Osteocyte (in vitro differentiated cells): ENCODE measurements around the gene CDH13. TPM values are rescaled to one million over a fixed set of nuclear protein-coding genes. Genes with fewer than 3 reads are reported as not detected.

Experiments used
- DNase-seq: peaks from one replicate; pipeline ENCODE4 v3.0.0; 2021; ENCODE audit warnings: mixed read lengths; ENCODE audit not compliant: unreplicated experiment; ENCODE audit errors: extremely low spot score
- H3K27ac Mint-ChIP-seq: one replicate; pipeline ENCODE4 v1.8.0; 2021; ENCODE audit warnings: mild to moderate bottlenecking, mixed read lengths; ENCODE audit not compliant: unreplicated experiment
- H3K27me3 Mint-ChIP-seq: one replicate; pipeline ENCODE4 v1.8.0; 2021; ENCODE audit warnings: mixed read lengths; ENCODE audit not compliant: unreplicated experiment
- H3K36me3 Mint-ChIP-seq: one replicate; pipeline ENCODE4 v1.8.0; 2021; ENCODE audit warnings: mixed read lengths; ENCODE audit not compliant: unreplicated experiment
- H3K4me1 Mint-ChIP-seq: one replicate; pipeline ENCODE4 v1.8.0; 2021; ENCODE audit warnings: mixed read lengths; ENCODE audit not compliant: unreplicated experiment
- H3K4me3 Mint-ChIP-seq: one replicate; pipeline ENCODE4 v1.8.0; 2021; ENCODE audit warnings: mild to moderate bottlenecking, moderate library complexity, mixed read lengths; ENCODE audit not compliant: unreplicated experiment
- H3K9me3 Mint-ChIP-seq: one replicate; pipeline ENCODE4 v1.8.0; 2021; ENCODE audit warnings: mixed read lengths; ENCODE audit not compliant: unreplicated experiment
- CTCF ChIP-seq: fragments of 200-600 bp; sonication (generic); IDR thresholded peaks from 2 replicates; pipeline ENCODE4 v1.5.0; 2021; ENCODE audit warnings: antibody characterized with exemption, mild to moderate bottlenecking, moderate library complexity
- total RNA-seq: library from RNA; stranded (reverse); gene quantifications from 2 replicates; pipeline ENCODE4 v1.2.1, GENCODE V29; 2021

CDH13 gene
- total RNA-seq, 1 donor from 2014 or later, result 27.0 TPM

- Mint-ChIP-seq H3K36me3 (peaks cover 6% of the 10 kb centered on the region), H3K4me1 (no peaks in the 10 kb centered on the region), H3K9me3 (peaks cover 7% of the 10 kb centered on the region), H3K27me3 (no peaks in the 10 kb centered on the region), H3K4me3 (no peak overlapping the region), H3K27ac (no peak overlapping the region)
- no peak for DNase-seq
- no peak for TF ChIP-seq CTCF
Observed at GRCh38 chr16:82732461-82732860, 105.7 kb downstream of the CDH13 start.

- Mint-ChIP-seq H3K9me3 (no peaks in the 10 kb centered on the region), H3K27me3 (no peaks in the 10 kb centered on the region), H3K4me3 (no peak overlapping the region), H3K36me3 (no peaks in the 10 kb centered on the region), H3K4me1 (no peaks in the 10 kb centered on the region), H3K27ac (no peak overlapping the region)
- no peak for TF ChIP-seq CTCF
- DNase-seq, result no peak
Observed at GRCh38 chr16:82735186-82735585, 108.4 kb downstream of the CDH13 start.

- H3K9me3 Mint-ChIP-seq, result no peaks in the 10 kb centered on the region
- no peak for TF ChIP-seq CTCF
- H3K27ac Mint-ChIP-seq, result no peak overlapping the region
- H3K4me3 Mint-ChIP-seq, result no peak overlapping the region
- no peaks in the 10 kb centered on the region for H3K27me3 Mint-ChIP-seq
- H3K36me3 Mint-ChIP-seq, result no peaks in the 10 kb centered on the region
- DNase-seq, result no peak
- H3K4me1 Mint-ChIP-seq, result no peaks in the 10 kb centered on the region
Observed at GRCh38 chr16:82735673-82736091, 108.9 kb downstream of the CDH13 start.

- H3K27me3 Mint-ChIP-seq, result no peaks in the 10 kb centered on the region
- H3K4me1 Mint-ChIP-seq, result no peaks in the 10 kb centered on the region
- H3K4me3 Mint-ChIP-seq, result no peak overlapping the region
- H3K36me3 Mint-ChIP-seq, result no peaks in the 10 kb centered on the region
- H3K27ac Mint-ChIP-seq, result no peak overlapping the region
- no peaks in the 10 kb centered on the region for H3K9me3 Mint-ChIP-seq
- no peak for DNase-seq
- no peak for TF ChIP-seq CTCF
Observed at GRCh38 chr16:82736224-82736623, 109.5 kb downstream of the CDH13 start.

- Mint-ChIP-seq H3K27me3 (no peaks in the 10 kb centered on the region), H3K9me3 (no peaks in the 10 kb centered on the region), H3K27ac (no peak overlapping the region), H3K4me3 (no peak overlapping the region), H3K36me3 (no peaks in the 10 kb centered on the region), H3K4me1 (no peaks in the 10 kb centered on the region)
- no peak for DNase-seq
- peak; percentile 43 for TF ChIP-seq CTCF
Observed at GRCh38 chr16:82738699-82739098, 111.9 kb downstream of the CDH13 start.
